CD14-positive monocyte (primary cell): Measurements from ENCODE around the gene TSEN34. TPM values are rescaled to one million over a fixed set of nuclear protein-coding genes. Genes with fewer than 3 reads are reported as not detected.

ENCODE experiments used
- polyA plus RNA-seq, 3 donors: library from polyadenylated mRNA; depleted of rRNA in 1 of 3; unstranded in 2 of 3; stranded (reverse) in 1 of 3; fragments of 300-500 nt in 2 of 3; fragments of >200 nt in 1 of 3; fragmentation: Illumina TruSeq in 2 of 3; gene quantifications; 1 replicate in 2 of 3; 2 replicates in 1 of 3; pipeline ENCODE4 v1.2.3, GENCODE V29; 2012 to 2021

The TSEN34 gene
- polyA plus RNA-seq, 3 donors: 59.3 to 125 (median 109) TPM

Other genes with a start within 250 kb of the TSEN34 start
- gene CACNG8, start 228.4 kb upstream of the TSEN34 start, polyA plus RNA-seq: under 1 TPM in 1 of 3 donors, not detected in 2; 0.05 TPM
- gene CACNG6, start 199.7 kb upstream of the TSEN34 start, polyA plus RNA-seq: under 1 TPM in 2 of 3 donors, not detected in 1; 0.08 to 0.18 TPM
- gene VSTM1, start 127.4 kb upstream of the TSEN34 start, polyA plus RNA-seq: 100 to 1,000 TPM in 2 of 3 donors, 1 to 10 TPM in 1; 3.7 to 172 (median 137) TPM
- gene TARM1, start 109.9 kb upstream of the TSEN34 start, polyA plus RNA-seq: 1 to 10 TPM in 1 of 3 donors, under 1 TPM in 1, not detected in 1; 0.89 to 1.2 TPM
- gene OSCAR, start 90.5 kb upstream of the TSEN34 start, polyA plus RNA-seq: 100 to 1,000 TPM in 2 of 3 donors, 10 to 100 TPM in 1; 81.4 to 270 (median 126) TPM
- 100 to 1,000 TPM in 2 of 3 donors, 10 to 100 TPM in 1; 46.4 to 396 (median 333) TPM for gene NDUFA3, start 88.5 kb upstream of the TSEN34 start, polyA plus RNA-seq
- gene TFPT, start 75.7 kb upstream of the TSEN34 start, polyA plus RNA-seq: 10 to 100 TPM in 1 of 3 donors, 1 to 10 TPM in 2; 7.0 to 11.5 (median 9.5) TPM
- 10 to 100 TPM; 34.4 to 51.8 (median 37.6) TPM for gene PRPF31, start 75.6 kb upstream of the TSEN34 start, polyA plus RNA-seq
- 10 to 100 TPM in 1 of 3 donors, 1 to 10 TPM in 2; 3.0 to 22.5 (median 4.2) TPM for gene CNOT3, start 53.5 kb upstream of the TSEN34 start, polyA plus RNA-seq
- 1 to 10 TPM; 3.4 to 5.4 (median 4.2) TPM for gene LENG1, start 31.6 kb upstream of the TSEN34 start, polyA plus RNA-seq
- gene TMC4, start 18.1 kb upstream of the TSEN34 start, polyA plus RNA-seq: 1 to 10 TPM; 1.5 to 2.5 (median 2.1) TPM
- gene MBOAT7, start 1.7 kb upstream of the TSEN34 start, polyA plus RNA-seq: 100 to 1,000 TPM in 2 of 3 donors, 10 to 100 TPM in 1; 84.0 to 115 (median 111) TPM
- 1,000 to 10,000 TPM in 1 of 3 donors, 100 to 1,000 TPM in 2; 756 to 4,259 (median 983) TPM for gene RPS9, start 9.6 kb downstream of the TSEN34 start, polyA plus RNA-seq
- 100 to 1,000 TPM in 2 of 3 donors, 10 to 100 TPM in 1; 62.9 to 455 (median 104) TPM for gene LILRB3, start 31.7 kb downstream of the TSEN34 start, polyA plus RNA-seq
- gene LILRA6, start 51.5 kb downstream of the TSEN34 start, polyA plus RNA-seq: 100 to 1,000 TPM in 2 of 3 donors, 10 to 100 TPM in 1; 65.7 to 150 (median 143) TPM
- 1 to 10 TPM in 1 of 3 donors, under 1 TPM in 2; 0.14 to 1.1 (median 0.17) TPM for gene LILRB5, start 66.0 kb downstream of the TSEN34 start, polyA plus RNA-seq
- 100 to 1,000 TPM; 111 to 574 (median 172) TPM for gene LILRB2, start 89.8 kb downstream of the TSEN34 start, polyA plus RNA-seq
- gene LILRA5, start 121.9 kb downstream of the TSEN34 start, polyA plus RNA-seq: 100 to 1,000 TPM; 348 to 580 (median 516) TPM
- 1 to 10 TPM in 2 of 3 donors, under 1 TPM in 1; 0.07 to 3.4 (median 2.2) TPM for gene LILRA4, start 147.9 kb downstream of the TSEN34 start, polyA plus RNA-seq
- gene LAIR1, start 173.6 kb downstream of the TSEN34 start, polyA plus RNA-seq: 100 to 1,000 TPM in 1 of 3 donors, 10 to 100 TPM in 2; 48.0 to 202 (median 73.8) TPM
- not detected for gene TTYH1, start 224.2 kb downstream of the TSEN34 start, polyA plus RNA-seq